CD4-positive, alpha-beta memory T cell (primary cell): ENCODE data around the gene VPS13D. TPM values are rescaled to one million over a fixed set of nuclear protein-coding genes. Genes with fewer than 3 reads are reported as not detected.
"Not testable (repeated sequence)": the region's sequence is repeated elsewhere in the genome, so short reads cannot be mapped to it uniquely, and the experiment has no call there.

Experiments used
- CTCF ChIA-PET: fragments of 350-600 bp; sonication (Branson Sonifier 250); formaldehyde crosslinking; loops from one replicate; lab custom pipeline; 2021; ENCODE audit warnings: inconsistent platforms; ENCODE audit not compliant: partially characterized antibody; lab: Charles Lee
- POLR2A ChIA-PET: fragments of 350-600 bp; sonication (Branson Sonifier 250); formaldehyde crosslinking; loops from one replicate; lab custom pipeline; 2021; ENCODE audit not compliant: partially characterized antibody; lab: Charles Lee
- DNase-seq, 5 donors: peaks; one replicate each; pipeline versions ENCODE4 v3.0.0 to v3.0.0-alpha.2; 2020 to 2022; ENCODE audit warnings: mixed read lengths in 1 of 5
- H3K27ac ChIP-seq: one replicate; pipeline ENCODE4 v1.7.0; 2013; ENCODE audit warnings: low read depth, low read length
- H3K27me3 ChIP-seq: 2 replicates; pipeline ENCODE4 v1.7.0; 2013; ENCODE audit warnings: mild to moderate bottlenecking, low read length, moderate library complexity; ENCODE audit not compliant: insufficient read depth
- H3K36me3 ChIP-seq: 2 replicates; pipeline ENCODE4 v1.7.0; 2013; ENCODE audit warnings: mild to moderate bottlenecking, low read length, moderate library complexity; ENCODE audit not compliant: insufficient read depth
- H3K4me1 ChIP-seq: 2 replicates; pipeline ENCODE4 v1.7.0; 2013; ENCODE audit warnings: mild to moderate bottlenecking, low read length, moderate library complexity; ENCODE audit not compliant: insufficient read depth
- H3K4me3 ChIP-seq, 2 donors: one replicate each; pipeline ENCODE4 v1.7.0; 2013; ENCODE audit warnings: low read length in 2 of 2, mild to moderate bottlenecking in 1 of 2
- H3K9me3 ChIP-seq, 2 donors: one replicate each; pipeline ENCODE4 v1.7.0; 2013; ENCODE audit warnings: low read length in 2 of 2, control low read depth in 1 of 2; ENCODE audit not compliant: control insufficient read depth in 1 of 2
- H3K27ac Mint-ChIP-seq, 7 donors: one replicate each; pipeline ENCODE4 v1.8.0; 2020 to 2021; ENCODE audit warnings: mixed read lengths in 7 of 7, mild to moderate bottlenecking in 6 of 7, inconsistent platforms in 3 of 7, moderate library complexity in 3 of 7
- H3K27me3 Mint-ChIP-seq, 2 donors: one replicate each; pipeline ENCODE4 v1.8.0; 2020 to 2021; ENCODE audit warnings: mixed read lengths in 2 of 2
- H3K36me3 Mint-ChIP-seq, 2 donors: one replicate each; pipeline ENCODE4 v1.8.0; 2020 to 2021; ENCODE audit warnings: mixed read lengths in 2 of 2, inconsistent platforms in 1 of 2, mild to moderate bottlenecking in 1 of 2
- H3K4me1 Mint-ChIP-seq, 4 donors: one replicate each; pipeline ENCODE4 v1.8.0; 2020 to 2021; ENCODE audit warnings: mixed read lengths in 4 of 4, mild to moderate bottlenecking in 1 of 4
- H3K4me3 Mint-ChIP-seq, 8 donors: one replicate each; pipeline ENCODE4 v1.8.0; 2020 to 2021; ENCODE audit warnings: mixed read lengths in 8 of 8, mild to moderate bottlenecking in 7 of 8, moderate library complexity in 6 of 8, inconsistent platforms in 3 of 8
- H3K9me3 Mint-ChIP-seq, 8 donors: one replicate each; pipeline ENCODE4 v1.8.0; 2020 to 2021; ENCODE audit warnings: mixed read lengths in 8 of 8, mild to moderate bottlenecking in 5 of 8, inconsistent platforms in 3 of 8, moderate library complexity in 1 of 8
- intact Hi-C: fragments of 100-400 bp; cut with micrococcal nuclease; formaldehyde crosslinking; loops from one replicate; pipeline ENCODE4 v1.15.1; 2023
- polyA plus RNA-seq, 2 donors: library from polyadenylated mRNA; unstranded; fragments of 300-500 nt; fragmentation: Illumina TruSeq; gene quantifications; one replicate each; pipeline ENCODE4 v1.2.3, GENCODE V29; 2021
- total RNA-seq, 2 experiments: library from RNA; stranded (reverse); gene quantifications; one replicate each; pipeline ENCODE4 v1.2.3, GENCODE V29; 2021

The VPS13D gene
- total and polyA plus RNA-seq, 4 experiments from 2014 or later = 10.2 to 96.3 (median 52.5) TPM

GRCh38 chr1:12320486-12320885 lies 90.7 kb downstream of the VPS13D start:
- H3K4me3 Mint-ChIP-seq = peak overlapping the region in 1 of 8 donors; percentile 51
- Histone ChIP-seq H3K4me3 (no peak overlapping the region), H3K27ac (no peak overlapping the region), H3K9me3 (no peaks in the 10 kb centered on the region), H3K36me3 (peaks cover 54% of the 10 kb centered on the region), H3K27me3 (no peaks in the 10 kb centered on the region), H3K4me1 (no peaks in the 10 kb centered on the region)
- H3K4me1 Mint-ChIP-seq = peaks cover 0 to 10% (median 1%) of the 10 kb centered on the region in 4 donors
- POLR2A ChIA-PET = no interaction called here
- CTCF ChIA-PET = interaction anchor here (1.1 kb wide), 1 partner anchor 339 kb away, joined by 5 read pairs; no protein-coding TSS in a partner anchor
- peaks cover 52 to 76% of the 10 kb centered on the region in 2 donors for H3K36me3 Mint-ChIP-seq
- intact Hi-C loops = no loop called here
- DNase-seq = no peak
- H3K9me3 Mint-ChIP-seq = no peaks in the 10 kb centered on the region
- H3K27me3 Mint-ChIP-seq = no peaks in the 10 kb centered on the region
- peak overlapping the region in 3 of 7 donors; percentile 39 to 54 (median 50) for H3K27ac Mint-ChIP-seq

- Histone ChIP-seq H3K4me1 (no peaks in the 10 kb centered on the region), H3K27ac (no peak overlapping the region), H3K9me3 (no peaks in the 10 kb centered on the region), H3K36me3 (peaks cover 37% of the 10 kb centered on the region), H3K27me3 (no peaks in the 10 kb centered on the region), H3K4me3 (no peak overlapping the region)
- ChIA-PET CTCF (interaction anchor here (1.0 to 2.5 kb wide), 2 partner anchors 10 to 335 kb away, joined by 4 to 9 read pairs; no protein-coding TSS in a partner anchor), POLR2A (no interaction called here)
- DNase-seq = no peak
- no peaks in the 10 kb centered on the region for H3K9me3 Mint-ChIP-seq
- intact Hi-C loops = no loop called here
- H3K4me3 Mint-ChIP-seq = no peak overlapping the region
- peaks cover 48 to 65% of the 10 kb centered on the region in 2 donors for H3K36me3 Mint-ChIP-seq
- H3K27me3 Mint-ChIP-seq = no peaks in the 10 kb centered on the region
- H3K27ac Mint-ChIP-seq = peak overlapping the region in 1 of 7 donors; percentile 38
- H3K4me1 Mint-ChIP-seq = peaks cover 0 to 7% (median 1%) of the 10 kb centered on the region in 4 donors
These were observed 94.6 kb downstream of the VPS13D start for GRCh38 chr1:12324423-12324822.

GRCh38 chr1:12324973-12325372 lies 95.1 kb downstream of the VPS13D start:
- DNase-seq, intact Hi-C loops, H3K9me3 Mint-ChIP-seq, POLR2A ChIA-PET, H3K27me3 ChIP-seq, H3K4me3 ChIP-seq, H3K4me1 Mint-ChIP-seq, H3K4me3 Mint-ChIP-seq, H3K4me1 ChIP-seq, H3K27me3 Mint-ChIP-seq, H3K27ac ChIP-seq, H3K9me3 ChIP-seq: not testable (repeated sequence)
- Mint-ChIP-seq H3K27ac (peak overlapping the region in 2 of 7 donors; percentile 27 to 37), H3K36me3 (peaks cover 42 to 62% of the 10 kb centered on the region in 2 donors)
- CTCF ChIA-PET = interaction anchor here (1.0 to 2.5 kb wide), 2 partner anchors 11 to 334 kb away, joined by 4 to 9 read pairs; no protein-coding TSS in a partner anchor
- H3K36me3 ChIP-seq = peaks cover 37% of the 10 kb centered on the region

GRCh38 chr1:12326986-12327385 lies 97.2 kb downstream of the VPS13D start:
- no peak for DNase-seq
- POLR2A ChIA-PET = no interaction called here
- Histone ChIP-seq H3K4me1 (no peaks in the 10 kb centered on the region), H3K27me3 (no peaks in the 10 kb centered on the region), H3K27ac (no peak overlapping the region), H3K4me3 (no peak overlapping the region), H3K36me3 (peaks cover 38% of the 10 kb centered on the region), H3K9me3 (no peaks in the 10 kb centered on the region)
- H3K27me3 Mint-ChIP-seq = no peaks in the 10 kb centered on the region
- no peaks in the 10 kb centered on the region for H3K9me3 Mint-ChIP-seq
- H3K4me3 Mint-ChIP-seq = no peak overlapping the region
- H3K27ac Mint-ChIP-seq = peak overlapping the region in 1 of 7 donors; percentile 66
- CTCF ChIA-PET = no interaction called here
- H3K4me1 Mint-ChIP-seq = no peaks in the 10 kb centered on the region
- peaks cover 42 to 57% of the 10 kb centered on the region in 2 donors for H3K36me3 Mint-ChIP-seq
- intact Hi-C loops = no loop called here

GRCh38 chr1:12327566-12327965 lies 97.7 kb downstream of the VPS13D start:
- Mint-ChIP-seq H3K36me3 (peaks cover 41 to 57% of the 10 kb centered on the region in 2 donors), H3K4me3 (no peak overlapping the region), H3K4me1 (no peaks in the 10 kb centered on the region), H3K27ac (no peak overlapping the region), H3K9me3 (no peaks in the 10 kb centered on the region), H3K27me3 (no peaks in the 10 kb centered on the region)
- H3K27me3 ChIP-seq = no peaks in the 10 kb centered on the region
- intact Hi-C loops = no loop called here
- POLR2A ChIA-PET = no interaction called here
- no peaks in the 10 kb centered on the region for H3K9me3 ChIP-seq
- no peak overlapping the region for H3K4me3 ChIP-seq
- CTCF ChIA-PET = no interaction called here
- no peak overlapping the region for H3K27ac ChIP-seq
- H3K36me3 ChIP-seq = peaks cover 39% of the 10 kb centered on the region
- DNase-seq = no peak
- no peaks in the 10 kb centered on the region for H3K4me1 ChIP-seq

- no peaks in the 10 kb centered on the region for H3K27me3 ChIP-seq
- no peaks in the 10 kb centered on the region for H3K9me3 Mint-ChIP-seq
- no peak overlapping the region for H3K27ac ChIP-seq
- peaks cover 62 to 74% of the 10 kb centered on the region in 2 donors for H3K36me3 Mint-ChIP-seq
- peak overlapping the region in 1 of 7 donors; percentile 15 for H3K27ac Mint-ChIP-seq
- ChIA-PET POLR2A (no interaction called here), CTCF (no interaction called here)
- H3K27me3 Mint-ChIP-seq = no peaks in the 10 kb centered on the region
- intact Hi-C loops = no loop called here
- no peak overlapping the region for H3K4me3 ChIP-seq
- H3K9me3 ChIP-seq = no peaks in the 10 kb centered on the region
- no peaks in the 10 kb centered on the region for H3K4me1 Mint-ChIP-seq
- H3K4me1 ChIP-seq = no peaks in the 10 kb centered on the region
- peaks cover 58% of the 10 kb centered on the region for H3K36me3 ChIP-seq
- DNase-seq = no peak
- H3K4me3 Mint-ChIP-seq = no peak overlapping the region
These were observed 103.4 kb downstream of the VPS13D start for GRCh38 chr1:12333036-12333785.

- Mint-ChIP-seq H3K27me3 (no peaks in the 10 kb centered on the region), H3K4me1 (peaks cover 6 to 17% (median 11%) of the 10 kb centered on the region in 4 donors), H3K9me3 (no peaks in the 10 kb centered on the region), H3K27ac (no peak overlapping the region), H3K36me3 (peaks cover 59 to 69% of the 10 kb centered on the region in 2 donors), H3K4me3 (no peak overlapping the region)
- no peak overlapping the region for H3K4me3 ChIP-seq
- ChIA-PET CTCF (interaction anchor here (0.8 to 1.6 kb wide), 2 partner anchors 63 to 285 kb away, joined by 3 read pairs; no protein-coding TSS in a partner anchor), POLR2A (interaction anchor here (0.9 kb wide), 1 partner anchor 282 kb away, joined by 3 read pairs; the partner anchor contains the start of gene DHRS3)
- peaks cover 10% of the 10 kb centered on the region for H3K4me1 ChIP-seq
- no peaks in the 10 kb centered on the region for H3K27me3 ChIP-seq
- H3K27ac ChIP-seq = no peak overlapping the region
- peaks cover 50% of the 10 kb centered on the region for H3K36me3 ChIP-seq
- intact Hi-C loops = no loop called here
- H3K9me3 ChIP-seq = no peaks in the 10 kb centered on the region
- DNase-seq = no peak
These were observed 106.0 kb downstream of the VPS13D start for GRCh38 chr1:12335815-12336214.
